Measurements from ENCODE around the gene PATJ. TPM values are rescaled to one million over a fixed set of nuclear protein-coding genes. Genes with fewer than 3 reads are reported as not detected.
"Not testable (repeated sequence)": the region's sequence is repeated elsewhere in the genome, so short reads cannot be mapped to it uniquely, and the experiment has no call there.

Gene PATJ
- polyA plus RNA-seq, 1 donor from 2014 or later: 7.8 TPM

DNA sequence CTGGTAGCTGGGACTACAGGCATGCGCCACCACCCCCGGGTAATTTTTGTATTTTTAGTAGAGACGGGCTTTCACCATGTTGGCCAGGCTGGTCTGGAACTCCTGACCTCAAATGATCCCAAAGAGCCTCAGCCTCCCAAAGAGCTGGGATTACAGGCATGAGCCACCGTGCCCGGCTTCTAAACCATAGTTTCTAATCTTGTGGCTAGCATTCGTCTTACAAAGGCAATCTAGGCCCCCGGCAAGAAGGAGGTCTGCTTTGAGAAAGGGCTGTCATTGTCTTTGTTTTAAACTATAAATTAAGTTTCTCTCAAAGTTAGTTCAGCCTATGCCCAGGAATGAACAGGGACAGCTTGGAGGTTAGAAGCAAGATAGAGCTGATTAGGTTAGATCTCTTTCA lies 442.1 kb downstream of the PATJ start:
- H3K27ac ChIP-seq (ENCODE audit: low read length): no peak overlapping the region
- no peak overlapping the region for H2AFZ ChIP-seq (ENCODE audit: low read depth, low read length)
- H3K79me2 ChIP-seq (replicated peaks; ENCODE audit: insufficient read depth, low read length): no peaks in the 10 kb centered on the region
- H3K9me2 ChIP-seq (ENCODE audit: insufficient read depth, low read length): no peaks in the 10 kb centered on the region
- H3F3A ChIP-seq (ENCODE audit: insufficient read depth, low read length, poor library complexity, severe bottlenecking): no peaks in the 10 kb centered on the region
- no peak for TF ChIP-seq TAF1 (IDR thresholded peaks at IDR 0.05; ENCODE audit: low read depth)
- no peak for TF ChIP-seq RAD21 (conservative IDR thresholded peaks at IDR 0.05)
- TF ChIP-seq EP300 (conservative IDR thresholded peaks at IDR 0.05; ENCODE audit: poor library complexity, severe bottlenecking): no peak
- TF ChIP-seq, protein P1, sequence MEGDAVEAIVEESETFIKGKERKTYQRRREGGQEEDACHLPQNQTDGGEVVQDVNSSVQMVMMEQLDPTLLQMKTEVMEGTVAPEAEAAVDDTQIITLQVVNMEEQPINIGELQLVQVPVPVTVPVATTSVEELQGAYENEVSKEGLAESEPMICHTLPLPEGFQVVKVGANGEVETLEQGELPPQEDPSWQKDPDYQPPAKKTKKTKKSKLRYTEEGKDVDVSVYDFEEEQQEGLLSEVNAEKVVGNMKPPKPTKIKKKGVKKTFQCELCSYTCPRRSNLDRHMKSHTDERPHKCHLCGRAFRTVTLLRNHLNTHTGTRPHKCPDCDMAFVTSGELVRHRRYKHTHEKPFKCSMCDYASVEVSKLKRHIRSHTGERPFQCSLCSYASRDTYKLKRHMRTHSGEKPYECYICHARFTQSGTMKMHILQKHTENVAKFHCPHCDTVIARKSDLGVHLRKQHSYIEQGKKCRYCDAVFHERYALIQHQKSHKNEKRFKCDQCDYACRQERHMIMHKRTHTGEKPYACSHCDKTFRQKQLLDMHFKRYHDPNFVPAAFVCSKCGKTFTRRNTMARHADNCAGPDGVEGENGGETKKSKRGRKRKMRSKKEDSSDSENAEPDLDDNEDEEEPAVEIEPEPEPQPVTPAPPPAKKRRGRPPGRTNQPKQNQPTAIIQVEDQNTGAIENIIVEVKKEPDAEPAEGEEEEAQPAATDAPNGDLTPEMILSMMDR (IDR thresholded peaks at IDR 0.05; ENCODE audit: poor library complexity, severe bottlenecking): no peak
- TF ChIP-seq POLR2AphosphoS5 (IDR thresholded peaks at IDR 0.05): no peak
- TF ChIP-seq SMC3 (conservative IDR thresholded peaks at IDR 0.05; ENCODE audit: poor library complexity): no peak
- no peak for TF ChIP-seq EZH2 (IDR thresholded peaks at IDR 0.05; ENCODE audit: borderline replicate concordance, insufficient read depth, low read length, poor library complexity, severe bottlenecking)
- TF ChIP-seq MXI1 (conservative IDR thresholded peaks at IDR 0.05; ENCODE audit: poor library complexity, severe bottlenecking): no peak
- TF ChIP-seq, protein P2, sequence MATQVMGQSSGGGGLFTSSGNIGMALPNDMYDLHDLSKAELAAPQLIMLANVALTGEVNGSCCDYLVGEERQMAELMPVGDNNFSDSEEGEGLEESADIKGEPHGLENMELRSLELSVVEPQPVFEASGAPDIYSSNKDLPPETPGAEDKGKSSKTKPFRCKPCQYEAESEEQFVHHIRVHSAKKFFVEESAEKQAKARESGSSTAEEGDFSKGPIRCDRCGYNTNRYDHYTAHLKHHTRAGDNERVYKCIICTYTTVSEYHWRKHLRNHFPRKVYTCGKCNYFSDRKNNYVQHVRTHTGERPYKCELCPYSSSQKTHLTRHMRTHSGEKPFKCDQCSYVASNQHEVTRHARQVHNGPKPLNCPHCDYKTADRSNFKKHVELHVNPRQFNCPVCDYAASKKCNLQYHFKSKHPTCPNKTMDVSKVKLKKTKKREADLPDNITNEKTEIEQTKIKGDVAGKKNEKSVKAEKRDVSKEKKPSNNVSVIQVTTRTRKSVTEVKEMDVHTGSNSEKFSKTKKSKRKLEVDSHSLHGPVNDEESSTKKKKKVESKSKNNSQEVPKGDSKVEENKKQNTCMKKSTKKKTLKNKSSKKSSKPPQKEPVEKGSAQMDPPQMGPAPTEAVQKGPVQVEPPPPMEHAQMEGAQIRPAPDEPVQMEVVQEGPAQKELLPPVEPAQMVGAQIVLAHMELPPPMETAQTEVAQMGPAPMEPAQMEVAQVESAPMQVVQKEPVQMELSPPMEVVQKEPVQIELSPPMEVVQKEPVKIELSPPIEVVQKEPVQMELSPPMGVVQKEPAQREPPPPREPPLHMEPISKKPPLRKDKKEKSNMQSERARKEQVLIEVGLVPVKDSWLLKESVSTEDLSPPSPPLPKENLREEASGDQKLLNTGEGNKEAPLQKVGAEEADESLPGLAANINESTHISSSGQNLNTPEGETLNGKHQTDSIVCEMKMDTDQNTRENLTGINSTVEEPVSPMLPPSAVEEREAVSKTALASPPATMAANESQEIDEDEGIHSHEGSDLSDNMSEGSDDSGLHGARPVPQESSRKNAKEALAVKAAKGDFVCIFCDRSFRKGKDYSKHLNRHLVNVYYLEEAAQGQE (IDR thresholded peaks at IDR 0.05; ENCODE audit: borderline replicate concordance): no peak
- no peak overlapping the region for H3K4me3 ChIP-seq (ENCODE audit: low read length)
- H3K4me2 ChIP-seq (ENCODE audit: low read length): no peak overlapping the region
- no peak overlapping the region for H3K9ac ChIP-seq (ENCODE audit: low read length)
- no peaks in the 10 kb centered on the region for H3K36me3 ChIP-seq (ENCODE audit: insufficient read depth, low read length)
- H3K27me3 ChIP-seq (ENCODE audit: insufficient read depth, low read depth, low read length): no peaks in the 10 kb centered on the region
- H4K20me1 ChIP-seq (ENCODE audit: insufficient read depth): no peaks in the 10 kb centered on the region
- H3K9me3 ChIP-seq (ENCODE audit: low read length): no peaks in the 10 kb centered on the region

GRCh38 chr1:62185233-62185632 lies 443.0 kb downstream of the PATJ start:
- not testable (repeated sequence) for H3K9me2 ChIP-seq (ENCODE audit: insufficient read depth, low read length); H3K4me2 ChIP-seq (ENCODE audit: low read length); H3K36me3 ChIP-seq (ENCODE audit: insufficient read depth, low read length); H2AFZ ChIP-seq (ENCODE audit: low read depth, low read length); H3K27ac ChIP-seq (ENCODE audit: low read length); H3K9ac ChIP-seq (ENCODE audit: low read length); H4K20me1 ChIP-seq (ENCODE audit: insufficient read depth); H3K9me3 ChIP-seq (ENCODE audit: low read length); H3F3A ChIP-seq (ENCODE audit: insufficient read depth, low read length, poor library complexity, severe bottlenecking); H3K27me3 ChIP-seq (ENCODE audit: insufficient read depth, low read depth, low read length); H3K79me2 ChIP-seq (replicated peaks; ENCODE audit: insufficient read depth, low read length); H3K4me3 ChIP-seq (ENCODE audit: low read length)

DNA sequence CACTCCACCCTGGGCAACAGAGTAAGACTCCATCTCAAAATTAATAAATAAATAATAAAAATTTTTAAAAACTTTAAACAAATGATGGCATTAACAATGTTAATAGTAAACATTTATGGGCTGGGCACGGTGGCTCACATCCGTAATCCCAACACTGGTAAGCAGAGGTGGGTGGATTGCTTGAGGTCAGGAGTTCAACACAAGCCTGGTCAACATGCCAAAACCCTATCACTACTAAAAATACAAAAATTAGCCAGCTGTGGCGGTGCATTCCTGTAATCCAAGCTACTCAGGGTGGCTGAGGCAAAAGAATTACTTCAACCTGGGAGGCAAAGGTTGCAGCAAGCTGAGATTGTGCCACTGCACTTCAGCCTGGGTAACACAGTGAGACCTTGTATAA lies 443.4 kb downstream of the PATJ start:
- H3K9me3 ChIP-seq (ENCODE audit: low read length): no peaks in the 10 kb centered on the region
- H3K27ac ChIP-seq (ENCODE audit: low read length): no peak overlapping the region
- H3K36me3 ChIP-seq (ENCODE audit: insufficient read depth, low read length): no peaks in the 10 kb centered on the region
- H3K9ac ChIP-seq (ENCODE audit: low read length): no peak overlapping the region
- H4K20me1 ChIP-seq (ENCODE audit: insufficient read depth): no peaks in the 10 kb centered on the region
- no peaks in the 10 kb centered on the region for H3K27me3 ChIP-seq (ENCODE audit: insufficient read depth, low read depth, low read length)
- no peaks in the 10 kb centered on the region for H3F3A ChIP-seq (ENCODE audit: insufficient read depth, low read length, poor library complexity, severe bottlenecking)
- no peaks in the 10 kb centered on the region for H3K79me2 ChIP-seq (replicated peaks; ENCODE audit: insufficient read depth, low read length)
- no peak overlapping the region for H3K4me3 ChIP-seq (ENCODE audit: low read length)
- no peak overlapping the region for H3K4me2 ChIP-seq (ENCODE audit: low read length)
- no peak overlapping the region for H2AFZ ChIP-seq (ENCODE audit: low read depth, low read length)
- H3K9me2 ChIP-seq (ENCODE audit: insufficient read depth, low read length): no peaks in the 10 kb centered on the region
- TF ChIP-seq, protein P1 (IDR thresholded peaks at IDR 0.05; ENCODE audit: poor library complexity, severe bottlenecking): no peak
- TF ChIP-seq, protein P2 (IDR thresholded peaks at IDR 0.05; ENCODE audit: borderline replicate concordance): no peak
- TF ChIP-seq SMC3 (conservative IDR thresholded peaks at IDR 0.05; ENCODE audit: poor library complexity): no peak
- TF ChIP-seq EZH2 (IDR thresholded peaks at IDR 0.05; ENCODE audit: borderline replicate concordance, insufficient read depth, low read length, poor library complexity, severe bottlenecking): no peak
- no peak for TF ChIP-seq TAF1 (IDR thresholded peaks at IDR 0.05; ENCODE audit: low read depth)
- no peak for TF ChIP-seq MXI1 (conservative IDR thresholded peaks at IDR 0.05; ENCODE audit: poor library complexity, severe bottlenecking)
- TF ChIP-seq RAD21 (conservative IDR thresholded peaks at IDR 0.05): no peak
- TF ChIP-seq EP300 (conservative IDR thresholded peaks at IDR 0.05; ENCODE audit: poor library complexity, severe bottlenecking): no peak
- TF ChIP-seq POLR2AphosphoS5 (IDR thresholded peaks at IDR 0.05): no peak

Measured in neural cell (in vitro differentiated cells).